Measurements from ENCODE around the gene CD163. TPM values are rescaled to one million over a fixed set of nuclear protein-coding genes. Genes with fewer than 3 reads are reported as not detected.

CD163 gene
- total RNA-seq, 1 experiment from 2014 or later: 0.64 TPM

- CTCF ChIA-PET: no interaction called here
- no peaks in the 10 kb centered on the region for H3K27me3 ChIP-seq (ENCODE audit: control insufficient read depth, insufficient read depth, low read length)
- BruUV-seq (replicated peaks): no TSS peak
- no peak overlapping the region for H3K4me3 ChIP-seq (ENCODE audit: low read depth in 2 of 2, low read length in 2 of 2)
- ATAC-seq (no peak), DNase-seq (ENCODE audit: low read depth, low spot score) (no peak)
- intact Hi-C loops (cut with micrococcal nuclease; ENCODE audit: unreplicated experiment): no loop called here
- H3K27ac ChIP-seq (ENCODE audit: low read length): no peak overlapping the region
- POLR2A ChIA-PET: no interaction called here
- no peaks in the 10 kb centered on the region for H3K9me3 ChIP-seq (ENCODE audit: control insufficient read depth, insufficient read depth, low read depth, low read length)
- H3K4me1 ChIP-seq (ENCODE audit: control insufficient read depth, insufficient read depth, low read length): no peaks in the 10 kb centered on the region
- no peaks in the 10 kb centered on the region for H3K36me3 ChIP-seq (ENCODE audit: control insufficient read depth, insufficient read depth, low read length)
- no peak for TF ChIP-seq TCF7L2 (IDR thresholded peaks at IDR 0.05; ENCODE audit: low read depth, low read length)
- no peak for TF ChIP-seq SIN3A (IDR thresholded peaks at IDR 0.05; ENCODE audit: borderline replicate concordance, insufficient read depth, low read depth, low read length)
- TF ChIP-seq POLR2AphosphoS5 (IDR thresholded peaks at IDR 0.05; ENCODE audit: low read depth, low read length): no peak
- no peak for TF ChIP-seq CTCF (IDR thresholded peaks at IDR 0.05)
- TF ChIP-seq, protein P1, sequence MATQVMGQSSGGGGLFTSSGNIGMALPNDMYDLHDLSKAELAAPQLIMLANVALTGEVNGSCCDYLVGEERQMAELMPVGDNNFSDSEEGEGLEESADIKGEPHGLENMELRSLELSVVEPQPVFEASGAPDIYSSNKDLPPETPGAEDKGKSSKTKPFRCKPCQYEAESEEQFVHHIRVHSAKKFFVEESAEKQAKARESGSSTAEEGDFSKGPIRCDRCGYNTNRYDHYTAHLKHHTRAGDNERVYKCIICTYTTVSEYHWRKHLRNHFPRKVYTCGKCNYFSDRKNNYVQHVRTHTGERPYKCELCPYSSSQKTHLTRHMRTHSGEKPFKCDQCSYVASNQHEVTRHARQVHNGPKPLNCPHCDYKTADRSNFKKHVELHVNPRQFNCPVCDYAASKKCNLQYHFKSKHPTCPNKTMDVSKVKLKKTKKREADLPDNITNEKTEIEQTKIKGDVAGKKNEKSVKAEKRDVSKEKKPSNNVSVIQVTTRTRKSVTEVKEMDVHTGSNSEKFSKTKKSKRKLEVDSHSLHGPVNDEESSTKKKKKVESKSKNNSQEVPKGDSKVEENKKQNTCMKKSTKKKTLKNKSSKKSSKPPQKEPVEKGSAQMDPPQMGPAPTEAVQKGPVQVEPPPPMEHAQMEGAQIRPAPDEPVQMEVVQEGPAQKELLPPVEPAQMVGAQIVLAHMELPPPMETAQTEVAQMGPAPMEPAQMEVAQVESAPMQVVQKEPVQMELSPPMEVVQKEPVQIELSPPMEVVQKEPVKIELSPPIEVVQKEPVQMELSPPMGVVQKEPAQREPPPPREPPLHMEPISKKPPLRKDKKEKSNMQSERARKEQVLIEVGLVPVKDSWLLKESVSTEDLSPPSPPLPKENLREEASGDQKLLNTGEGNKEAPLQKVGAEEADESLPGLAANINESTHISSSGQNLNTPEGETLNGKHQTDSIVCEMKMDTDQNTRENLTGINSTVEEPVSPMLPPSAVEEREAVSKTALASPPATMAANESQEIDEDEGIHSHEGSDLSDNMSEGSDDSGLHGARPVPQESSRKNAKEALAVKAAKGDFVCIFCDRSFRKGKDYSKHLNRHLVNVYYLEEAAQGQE (IDR thresholded peaks at IDR 0.05; ENCODE audit: insufficient read depth in 1 of 2, low read depth in 2 of 2, low read length in 1 of 2): no peak
- in situ Hi-C loops (cut with HindIII; ENCODE audit: low pct_unique_long_range_greater_than_20kb, low sequenced_read_pairs): no loop called here
Observed at GRCh38 chr12:7542046-7542445, 38.5 kb upstream of the CD163 start.

GRCh38 chr12:7514416-7514815 lies 10.8 kb upstream of the CD163 start:
- no peaks in the 10 kb centered on the region for H3K4me1 ChIP-seq (ENCODE audit: control insufficient read depth, insufficient read depth, low read length)
- no peaks in the 10 kb centered on the region for H3K27me3 ChIP-seq (ENCODE audit: control insufficient read depth, insufficient read depth, low read length)
- no TSS peak for BruUV-seq (replicated peaks)
- no peak overlapping the region for H3K27ac ChIP-seq (ENCODE audit: low read length)
- no peak overlapping the region for H3K4me3 ChIP-seq (ENCODE audit: low read depth in 2 of 2, low read length in 2 of 2)
- no peaks in the 10 kb centered on the region for H3K9me3 ChIP-seq (ENCODE audit: control insufficient read depth, insufficient read depth, low read depth, low read length)
- POLR2A ChIA-PET: no interaction called here
- CTCF ChIA-PET: interaction anchor here (0.6 kb wide), 1 partner anchor 353 kb away, joined by 5 read pairs; no protein-coding TSS in a partner anchor
- intact Hi-C loops (cut with micrococcal nuclease; ENCODE audit: unreplicated experiment): no loop called here
- in situ Hi-C loops (cut with HindIII; ENCODE audit: low pct_unique_long_range_greater_than_20kb, low sequenced_read_pairs): no loop called here
- no peak for ATAC-seq
- TF ChIP-seq SIN3A (IDR thresholded peaks at IDR 0.05; ENCODE audit: borderline replicate concordance, insufficient read depth, low read depth, low read length): no peak
- TF ChIP-seq, protein P1 (IDR thresholded peaks at IDR 0.05; ENCODE audit: insufficient read depth in 1 of 2, low read depth in 2 of 2, low read length in 1 of 2): no peak
- TF ChIP-seq POLR2AphosphoS5 (IDR thresholded peaks at IDR 0.05; ENCODE audit: low read depth, low read length): no peak
- no peak for TF ChIP-seq TCF7L2 (IDR thresholded peaks at IDR 0.05; ENCODE audit: low read depth, low read length)
- TF ChIP-seq CTCF (IDR thresholded peaks at IDR 0.05): no peak
- no peak for DNase-seq (ENCODE audit: low read depth, low spot score)
- H3K36me3 ChIP-seq (ENCODE audit: control insufficient read depth, insufficient read depth, low read length): no peaks in the 10 kb centered on the region

Measured in Panc1 (cell line).